Fibroblast of lung (primary cell): ENCODE data around the gene CABP7. TPM values are rescaled to one million over a fixed set of nuclear protein-coding genes. Genes with fewer than 3 reads are reported as not detected.
A peak's percentile ranks its signal among the peaks of the same experiment; 100 is the strongest.

Experiments
- DNase-seq, 2 donors: peaks; one replicate each; pipeline versions ENCODE4 v3.0.0 to v3.0.0-alpha.2; 2010; ENCODE audit warnings: low read depth in 2 of 2
- H2AFZ ChIP-seq: 2 replicates; pipeline ENCODE4 v1.5.1; 2012; ENCODE audit warnings: low read length, control low read depth, inconsistent platforms
- H3K27ac ChIP-seq: 2 replicates; pipeline ENCODE4 v1.5.1; 2011; ENCODE audit warnings: low read length, control low read depth; ENCODE audit not compliant: insufficient read depth
- H3K27me3 ChIP-seq: 2 replicates; pipeline ENCODE4 v1.5.1; 2011; ENCODE audit warnings: mild to moderate bottlenecking, low read length; ENCODE audit not compliant: control insufficient read depth, insufficient read depth
- H3K36me3 ChIP-seq: 2 replicates; pipeline ENCODE4 v1.5.1; 2011; ENCODE audit warnings: low read length; ENCODE audit not compliant: control insufficient read depth, insufficient read depth
- H3K4me1 ChIP-seq: 2 replicates; pipeline ENCODE4 v1.5.1; 2011; ENCODE audit warnings: low read length; ENCODE audit not compliant: control insufficient read depth, insufficient read depth; ENCODE audit errors: extremely low read depth
- H3K4me2 ChIP-seq: 2 replicates; pipeline ENCODE4 v1.5.1; 2011; ENCODE audit warnings: low read length, control low read depth; ENCODE audit not compliant: insufficient read depth; ENCODE audit errors: extremely low read depth
- H3K4me3 ChIP-seq, 4 experiments: fragments of 200-600 bp in 1 of 4; sonication (generic) in 1 of 4; replicated peaks in 1 of 4; 2 replicates each; pipeline ENCODE4 v1.5.1; 2011 to 2016; ENCODE audit warnings: low read length in 4 of 4, low read depth in 3 of 4, mild to moderate bottlenecking in 3 of 4, control low read depth in 2 of 4, inconsistent platforms in 1 of 4, mixed read lengths in 1 of 4; ENCODE audit not compliant: insufficient read depth in 1 of 4; ENCODE audit errors: control extremely low read depth in 1 of 4
- H3K79me2 ChIP-seq: 2 replicates; pipeline ENCODE4 v1.5.1; 2012; ENCODE audit warnings: mild to moderate bottlenecking, low read length, inconsistent platforms; ENCODE audit not compliant: control insufficient read depth, insufficient read depth
- H3K9ac ChIP-seq: 2 replicates; pipeline ENCODE4 v1.5.1; 2011; ENCODE audit warnings: mild to moderate bottlenecking, low read length, control low read depth; ENCODE audit not compliant: insufficient read depth
- H3K9me3 ChIP-seq: 2 replicates; pipeline ENCODE4 v1.5.1; 2012; ENCODE audit warnings: low read depth, low read length; ENCODE audit not compliant: control insufficient read depth, insufficient read depth
- H4K20me1 ChIP-seq: 2 replicates; pipeline ENCODE4 v1.5.1; 2011; ENCODE audit warnings: low read length; ENCODE audit not compliant: control insufficient read depth, insufficient read depth; ENCODE audit errors: extremely low read depth
- CTCF ChIP-seq, 2 donors: IDR thresholded peaks in 1 of 2; conservative IDR thresholded peaks in 1 of 2; 1 replicate in 1 of 2; 2 replicates in 1 of 2; pipeline ENCODE4 v1.5.1; 2011 to 2012; ENCODE audit warnings: low read length in 2 of 2, control low read depth in 1 of 2, inconsistent platforms in 1 of 2, low read depth in 1 of 2, mild to moderate bottlenecking in 1 of 2
- EZH2 ChIP-seq: IDR thresholded peaks from 2 replicates; pipeline ENCODE4 v1.5.1; 2012; ENCODE audit warnings: low read length, control low read depth, mild to moderate bottlenecking; ENCODE audit errors: missing control alignments
- polyA plus RNA-seq, 2 donors: library from polyadenylated mRNA; depleted of rRNA in 1 of 2; stranded (reverse) in 1 of 2; unstranded in 1 of 2; fragments of >200 nt; gene quantifications; 2 replicates each; pipeline ENCODE4 v1.2.1, GENCODE V29; 2011 to 2012; ENCODE audit warnings: missing spikeins in 1 of 2
- total RNA-seq: library from RNA; depleted of rRNA; stranded (reverse); fragments of >200 nt; gene quantifications from 2 replicates; pipeline ENCODE4 v1.2.1, GENCODE V29; 2014

CABP7 gene
- total and polyA plus RNA-seq, 2 donors (not counting 1 experiment from before 2014, with no cell fraction given): not detected

- no peak overlapping the region for H3K27ac ChIP-seq
- no peak overlapping the region for H2AFZ ChIP-seq
- H3K4me1 ChIP-seq: no peaks in the 10 kb centered on the region
- H3K79me2 ChIP-seq: no peaks in the 10 kb centered on the region
- H3K9ac ChIP-seq: no peak overlapping the region
- H3K4me2 ChIP-seq: no peak overlapping the region
- no peaks in the 10 kb centered on the region for H3K27me3 ChIP-seq
- DNase-seq: no peak
- H3K9me3 ChIP-seq: no peaks in the 10 kb centered on the region
- H3K36me3 ChIP-seq: no peaks in the 10 kb centered on the region
- H4K20me1 ChIP-seq: no peaks in the 10 kb centered on the region
- TF ChIP-seq EZH2 (no peak), CTCF (conservative IDR thresholded peaks at IDR 0.05 in 1 of 2, IDR thresholded peaks at IDR 0.05 in 1 of 2; ENCODE audit: low read depth in 1 of 2, low read length in 2 of 2) (no peak)
- H3K4me3 ChIP-seq: no peak overlapping the region
These were observed 15.6 kb downstream of the CABP7 start for GRCh38 chr22:29735416-29735815.

GRCh38 chr22:29737251-29738117 is 17.7 kb downstream of the CABP7 start:
- peak; percentile 11 to 21 for DNase-seq
- Histone ChIP-seq H3K27me3 (no peaks in the 10 kb centered on the region), H3K79me2 (no peaks in the 10 kb centered on the region), H2AFZ (no peak overlapping the region), H4K20me1 (no peaks in the 10 kb centered on the region), H3K4me2 (no peak overlapping the region), H3K4me3 (no peak overlapping the region), H3K9me3 (no peaks in the 10 kb centered on the region), H3K36me3 (no peaks in the 10 kb centered on the region), H3K9ac (no peak overlapping the region), H3K4me1 (no peaks in the 10 kb centered on the region), H3K27ac (no peak overlapping the region)
- TF ChIP-seq EZH2: no peak
- TF ChIP-seq CTCF (conservative IDR thresholded peaks at IDR 0.05 in 1 of 2, IDR thresholded peaks at IDR 0.05 in 1 of 2; ENCODE audit: low read depth in 1 of 2, low read length in 2 of 2): no peak

- Histone ChIP-seq H3K4me1 (no peaks in the 10 kb centered on the region), H4K20me1 (no peaks in the 10 kb centered on the region), H3K27ac (no peak overlapping the region), H3K36me3 (no peaks in the 10 kb centered on the region), H3K79me2 (no peaks in the 10 kb centered on the region), H3K4me2 (no peak overlapping the region), H3K4me3 (no peak overlapping the region), H2AFZ (no peak overlapping the region), H3K9ac (no peak overlapping the region), H3K9me3 (no peaks in the 10 kb centered on the region), H3K27me3 (no peaks in the 10 kb centered on the region)
- DNase-seq: no peak
- TF ChIP-seq EZH2 (no peak), CTCF (conservative IDR thresholded peaks at IDR 0.05 in 1 of 2, IDR thresholded peaks at IDR 0.05 in 1 of 2; ENCODE audit: low read depth in 1 of 2, low read length in 2 of 2) (no peak)
These were observed 18.5 kb downstream of the CABP7 start for GRCh38 chr22:29738118-29738815.
